Forelimb muscle (tissue), 1 donor: ENCODE data around the gene HOXA6. TPM values are rescaled to one million over a fixed set of nuclear protein-coding genes. Genes with fewer than 3 reads are reported as not detected.

Experiments used
- DNase-seq: peaks from one replicate; pipeline ENCODE4 v3.0.0-alpha.2; 2013; ENCODE audit warnings: low read depth
- polyA plus RNA-seq: library from polyadenylated mRNA; unstranded; fragments of 120-200 nt; gene quantifications from one replicate; pipeline ENCODE4 v1.2.1, GENCODE V29; 2013; ENCODE audit not compliant: insufficient read length

Gene HOXA6
- polyA plus RNA-seq, 1 donor = 8.7 TPM

DNA sequence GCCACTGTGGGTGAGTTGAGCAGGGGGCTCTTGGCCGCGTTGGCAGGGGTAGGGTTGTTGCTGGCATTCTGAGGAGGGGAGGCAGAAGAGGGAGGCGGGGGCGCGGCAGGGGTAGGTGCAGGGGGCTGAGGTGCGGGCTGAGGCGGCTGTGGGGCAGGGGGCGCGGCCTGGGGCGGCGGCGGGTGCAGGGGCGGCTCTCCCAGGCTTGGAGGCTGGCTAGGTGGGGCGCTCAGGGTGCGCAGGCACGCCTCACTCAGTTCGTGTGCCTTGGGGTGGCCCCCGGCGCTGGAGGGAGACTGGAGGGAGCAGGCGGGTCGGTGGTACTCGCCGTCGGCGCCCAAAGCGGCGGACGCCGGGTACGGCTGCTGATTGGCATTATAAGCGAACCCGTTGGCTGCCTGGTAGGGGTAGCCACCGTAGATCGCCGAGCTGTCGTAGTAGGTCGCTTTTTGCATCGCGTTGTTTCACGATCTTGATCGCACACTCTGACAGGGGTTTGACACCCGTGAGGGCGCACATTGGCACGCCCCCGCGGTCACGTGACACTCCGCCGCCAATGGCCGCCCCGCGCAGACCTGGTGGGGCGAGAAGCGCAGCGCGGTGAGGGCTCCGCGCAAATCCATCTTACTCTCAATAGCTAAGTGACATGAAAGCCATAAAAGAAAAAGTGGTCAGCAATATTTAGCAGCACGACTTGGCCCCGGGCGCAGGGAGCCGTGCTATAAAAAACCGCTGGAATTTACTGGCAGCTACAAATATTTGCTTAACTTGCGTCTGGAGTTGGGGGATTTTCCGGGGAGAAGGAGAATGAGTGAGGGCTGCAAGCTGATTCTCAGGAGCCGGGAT is 37.2 kb downstream of the HOXA6 start:
- DNase-seq = no peak

DNA sequence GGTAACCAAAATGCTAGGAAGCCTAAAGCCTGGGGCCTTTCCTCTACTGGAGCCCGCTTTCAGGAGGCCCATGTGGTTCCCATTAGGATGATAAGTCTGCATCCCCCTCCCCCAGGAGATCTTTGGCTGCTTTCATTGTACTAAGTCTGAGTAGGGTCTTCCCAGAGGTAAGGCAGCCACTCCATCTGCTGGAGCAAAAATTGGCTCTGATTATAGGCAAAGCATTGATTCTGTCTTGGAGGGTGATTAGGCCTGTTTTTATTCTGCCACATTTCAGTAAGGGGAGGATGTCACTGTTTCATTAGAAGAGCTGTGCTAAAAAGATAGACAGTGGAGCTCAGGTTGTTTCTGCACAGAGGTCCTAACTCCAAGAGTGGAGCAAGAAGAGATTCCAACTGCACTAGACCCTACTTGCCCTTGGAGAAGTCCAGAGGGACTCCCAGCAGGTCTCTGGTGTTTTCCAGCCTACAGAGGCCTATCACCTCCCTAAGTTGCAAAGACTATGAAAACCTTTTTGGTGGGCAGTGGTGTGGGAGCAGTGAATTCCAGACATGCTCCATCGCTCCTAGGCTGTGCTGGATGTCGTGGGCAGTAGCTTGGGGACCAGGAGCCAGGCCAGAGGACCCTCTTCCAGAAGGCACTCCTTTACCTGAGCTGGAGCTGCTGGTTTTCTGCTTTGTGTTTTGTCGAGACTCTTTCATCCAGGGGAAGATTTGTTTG is 37.9 kb downstream of the HOXA6 start:
- no peak for DNase-seq

DNA sequence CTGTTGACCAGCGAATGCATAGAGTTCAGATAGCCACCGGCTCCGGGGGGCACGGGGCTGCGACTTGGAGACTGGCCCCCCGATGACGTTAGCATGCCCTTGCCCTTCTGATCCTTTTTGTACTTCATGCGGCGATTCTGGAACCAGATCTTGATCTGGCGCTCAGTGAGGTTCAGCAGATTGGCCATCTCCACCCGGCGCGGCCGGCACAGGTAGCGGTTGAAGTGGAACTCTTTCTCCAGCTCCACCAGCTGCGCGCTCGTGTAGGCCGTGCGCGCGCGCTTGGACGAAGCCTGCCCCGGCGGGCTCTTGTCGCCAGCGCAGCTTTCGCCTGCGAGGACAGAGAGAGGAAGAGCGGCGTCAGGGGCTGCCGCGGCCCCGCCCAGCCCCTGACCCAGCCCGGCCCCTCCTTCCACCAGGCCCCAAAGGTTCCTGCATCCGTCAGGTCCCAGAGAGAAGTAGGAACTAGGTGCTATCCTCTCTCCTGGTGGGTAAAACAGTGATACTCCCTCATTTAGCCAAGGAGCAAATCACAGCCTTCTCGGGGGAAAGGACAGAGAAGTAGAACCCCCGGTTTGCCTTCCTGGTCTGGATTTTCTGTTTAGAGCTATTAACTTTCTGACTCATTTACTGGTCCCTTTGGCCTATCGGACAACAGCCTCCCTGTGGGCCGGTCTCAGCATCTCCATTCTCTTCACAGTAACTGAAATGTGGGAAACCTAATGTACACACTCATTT is 39.0 kb downstream of the HOXA6 start:
- no peak for DNase-seq

DNA sequence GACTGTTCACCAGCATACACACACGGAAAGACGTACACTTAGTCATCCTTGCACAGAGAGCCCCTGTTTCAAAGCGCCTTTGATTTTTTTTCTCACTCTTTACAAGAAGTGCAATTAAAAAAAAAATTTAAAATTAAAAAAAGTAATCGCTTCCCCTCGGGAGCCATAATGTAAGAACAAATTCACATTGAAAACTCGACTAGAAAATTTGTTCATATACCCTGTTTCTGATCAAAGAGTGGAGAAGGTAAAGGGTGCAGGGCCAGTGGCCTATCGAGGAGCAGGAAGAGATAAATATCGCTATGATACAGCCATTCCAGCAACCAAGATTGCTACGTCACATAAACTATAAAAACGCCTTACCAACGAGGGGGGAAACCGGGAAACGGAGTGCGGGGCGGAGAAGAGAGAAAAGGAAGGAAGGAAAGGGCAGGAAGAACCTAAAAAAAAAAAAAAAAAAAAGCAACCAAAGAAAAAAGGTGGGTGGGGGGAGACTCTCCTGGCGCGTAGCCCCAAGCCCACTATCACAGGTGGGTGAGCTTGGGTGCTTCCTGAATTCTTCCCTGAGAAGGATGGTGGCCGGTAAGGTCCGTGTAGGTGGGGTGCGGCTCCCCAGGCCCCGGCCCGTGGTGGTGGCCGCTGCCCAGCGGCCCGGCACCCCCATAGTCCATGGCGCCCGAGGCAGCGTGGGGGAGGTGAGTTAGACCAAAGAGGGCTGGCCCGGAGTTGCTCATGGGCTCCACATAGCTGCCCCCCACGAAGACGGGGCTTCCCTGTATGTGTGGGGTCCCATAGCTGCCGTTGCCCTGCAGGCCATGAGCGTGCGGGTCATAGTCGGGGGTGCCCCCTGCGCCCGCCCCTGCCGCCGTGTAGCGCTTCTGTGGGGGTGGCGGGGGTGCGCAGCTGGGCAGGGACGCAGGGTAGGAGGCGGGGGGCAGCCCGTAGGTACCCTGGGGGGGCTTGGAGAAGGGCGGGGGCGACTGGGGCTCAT is 39.9 kb downstream of the HOXA6 start:
- no peak for DNase-seq

DNA sequence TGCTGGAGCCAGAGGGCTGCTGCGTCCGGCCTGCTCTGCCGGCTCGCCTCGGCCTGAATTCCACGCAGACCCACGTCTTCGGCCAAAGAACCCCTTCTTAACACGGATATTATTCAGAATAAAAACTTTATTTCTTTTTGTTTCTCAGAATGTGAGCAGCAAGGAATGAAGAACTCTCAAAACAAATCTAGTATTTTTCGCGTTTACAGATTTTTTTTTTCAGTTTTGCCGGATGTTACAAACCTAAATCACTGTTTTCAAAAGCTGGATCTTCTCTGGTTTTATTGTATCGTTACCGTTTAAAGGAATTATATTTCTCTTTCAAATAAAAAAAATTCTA is 40.7 kb downstream of the HOXA6 start:
- DNase-seq = no peak

DNA sequence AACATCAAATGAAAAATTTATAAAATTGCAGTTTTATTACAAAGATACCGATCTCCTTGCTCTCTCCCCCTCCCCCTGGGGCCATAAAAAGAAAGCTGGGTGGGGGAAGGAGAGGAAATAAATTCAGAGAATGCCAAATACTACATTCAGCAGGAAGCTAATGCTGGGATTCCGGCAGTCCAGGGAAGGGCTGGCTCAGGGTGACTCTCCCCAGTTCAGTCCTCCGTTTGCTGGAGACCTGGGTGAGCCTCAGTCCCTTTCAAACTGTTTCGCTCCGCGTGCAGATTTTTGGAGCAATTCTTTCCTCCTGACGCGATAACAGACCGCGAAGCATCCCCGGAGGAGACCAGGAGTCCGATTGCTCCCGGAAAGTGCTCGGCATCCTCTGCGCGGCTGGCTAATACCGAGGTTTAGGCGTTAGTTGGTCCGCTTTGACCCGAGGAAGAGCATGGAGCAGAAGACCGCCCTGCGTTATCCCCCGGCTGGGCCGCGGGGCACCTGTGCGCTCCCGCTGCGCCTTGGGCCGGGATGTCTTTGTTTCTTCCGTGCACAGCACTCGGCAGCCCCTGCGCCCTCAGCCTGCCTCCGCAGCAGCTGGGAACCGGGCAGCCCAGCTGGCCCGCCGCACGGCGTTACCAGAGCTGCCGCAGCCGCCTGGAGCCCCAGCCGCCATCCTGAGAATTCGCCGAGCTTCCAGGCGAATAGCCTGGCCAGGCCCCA is 41.2 kb downstream of the HOXA6 start:
- no peak for DNase-seq

DNA sequence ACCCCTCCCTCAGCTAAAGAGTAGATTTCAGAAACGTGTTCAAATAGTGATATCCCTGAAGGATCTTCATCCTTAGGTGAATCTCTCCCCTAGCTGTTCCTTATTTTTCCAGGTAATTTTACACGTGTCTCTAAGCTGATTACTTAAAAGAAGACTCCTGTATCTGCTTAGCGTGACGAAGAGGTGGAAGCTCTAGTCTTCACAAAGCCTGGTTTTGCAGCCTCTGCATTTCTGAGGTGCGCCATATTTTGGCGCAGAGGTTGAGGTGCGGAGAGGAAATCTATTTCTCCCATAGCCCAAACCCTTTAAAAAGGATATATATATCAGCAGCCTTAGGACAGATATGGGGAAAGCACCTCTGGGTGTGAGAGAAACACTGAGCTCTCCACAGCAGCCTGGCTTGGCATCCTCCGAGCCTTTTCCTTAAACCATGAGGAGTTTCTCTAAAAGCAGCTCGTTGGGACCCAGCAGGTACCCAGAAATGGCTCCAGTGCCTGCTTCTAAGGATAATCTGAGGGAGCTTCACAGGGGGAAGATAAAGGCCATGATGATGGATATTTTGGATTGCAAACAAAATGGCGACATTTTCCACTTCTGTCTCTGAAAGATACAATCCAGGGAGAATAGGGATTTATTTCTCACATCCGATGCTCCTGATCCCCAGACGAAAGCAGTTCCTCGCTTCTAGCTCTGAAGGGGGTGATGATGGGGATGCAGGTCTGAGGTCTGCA is 42.1 kb downstream of the HOXA6 start:
- DNase-seq = no peak

GRCh38 chr7:27104341-27105058 is 43.1 kb downstream of the HOXA6 start:
- no peak for DNase-seq

DNA sequence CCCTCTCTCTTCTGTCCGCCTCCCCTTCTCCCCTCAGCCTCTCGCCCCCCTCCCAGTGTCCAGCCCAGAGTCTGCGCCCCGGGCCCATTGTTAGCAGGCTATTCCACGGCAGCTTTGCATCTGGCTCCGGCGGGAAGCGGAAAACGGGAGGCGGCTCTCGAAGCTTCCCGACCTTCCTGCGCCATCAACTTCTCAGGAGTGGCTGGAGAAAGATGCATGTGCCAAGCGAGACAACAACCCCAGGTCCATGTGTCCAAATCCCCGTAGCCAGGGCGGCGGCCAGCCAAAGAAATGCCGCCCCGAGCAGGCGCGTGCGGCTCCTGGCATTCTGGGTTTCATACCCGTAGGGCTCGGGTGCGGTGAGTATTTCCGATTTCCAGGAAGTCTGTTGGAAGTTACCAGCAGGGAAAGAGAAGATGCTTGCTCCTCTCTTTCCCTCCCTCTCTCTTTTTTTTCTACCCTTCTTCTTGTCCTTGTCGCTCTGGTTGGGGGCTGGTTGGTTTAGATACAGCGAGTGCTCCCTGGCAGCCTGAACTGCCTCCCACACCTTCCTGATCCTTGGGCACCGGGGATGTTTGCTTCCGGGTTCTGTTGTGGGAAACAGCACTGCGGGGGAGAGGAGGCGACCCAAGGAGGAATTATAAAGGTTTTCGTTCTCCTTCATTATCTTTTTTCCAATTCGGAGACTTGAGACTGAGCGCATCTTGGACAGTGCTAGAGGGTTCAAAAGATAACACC is 43.9 kb downstream of the HOXA6 start:
- DNase-seq = no peak

GRCh38 chr7:27102581-27103442 is 44.8 kb downstream of the HOXA6 start, which contains the start of gene HOXA2:
TSS of gene HOXA2 (minus strand) at chr7:27102683. CDS start at chr7:27102500, 183 bp downstream.
- no peak for DNase-seq

GRCh38 chr7:27101957-27102580 is 45.5 kb downstream of the HOXA6 start:
- DNase-seq = no peak

GRCh38 chr7:27101171-27101956 is 46.2 kb downstream of the HOXA6 start:
- DNase-seq = no peak

GRCh38 chr7:27100694-27101170 is 46.8 kb downstream of the HOXA6 start:
- no peak for DNase-seq

DNA sequence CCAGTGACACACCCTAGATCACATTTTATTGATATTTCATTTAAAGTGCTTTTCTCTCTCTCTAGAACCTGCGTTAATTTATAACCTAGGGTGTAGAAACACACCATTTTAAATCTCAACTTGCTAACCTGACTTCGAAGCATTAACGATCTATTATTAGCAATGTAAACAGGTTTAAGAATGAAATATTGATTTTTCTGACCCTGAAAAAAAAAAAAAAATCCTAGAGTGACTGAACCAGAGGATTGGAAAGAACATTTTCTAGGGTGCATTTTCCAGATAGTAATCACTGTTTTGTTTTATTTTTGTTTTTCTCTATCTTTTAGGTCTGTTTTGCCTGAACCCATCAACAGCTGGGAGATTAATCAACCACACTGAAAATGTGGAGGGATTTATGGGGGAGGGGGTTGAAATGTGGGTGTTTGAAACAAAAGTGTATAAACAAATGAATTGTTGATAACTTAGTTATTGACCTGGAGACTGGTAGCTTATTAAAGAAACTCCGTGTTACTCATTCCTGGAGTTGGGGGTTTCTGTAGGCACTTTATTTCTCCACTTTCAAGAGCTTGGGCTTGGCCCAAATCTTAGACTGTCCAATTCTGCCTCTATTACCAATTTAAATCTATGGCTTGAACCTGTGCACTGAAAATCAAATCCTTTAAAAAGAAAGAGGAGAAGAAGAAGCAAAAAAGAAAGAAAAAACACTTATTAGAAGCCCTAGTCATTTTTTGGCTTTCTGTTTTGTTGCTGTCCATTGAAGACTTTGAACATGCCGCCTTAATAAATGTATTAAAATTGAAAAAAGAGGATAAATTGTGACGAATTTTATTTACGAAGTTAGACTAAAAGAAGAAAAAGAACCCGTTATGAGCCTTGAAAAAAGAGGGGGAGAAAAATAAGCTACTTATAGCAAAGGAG is 47.9 kb downstream of the HOXA6 start:
- DNase-seq = no peak
